Type B pancreatic cell (in vitro differentiated cells): ENCODE results near the gene ACTN4. TPM values are rescaled to one million over a fixed set of nuclear protein-coding genes. Genes with fewer than 3 reads are reported as not detected.
"Not testable (repeated sequence)": the region's sequence is repeated elsewhere in the genome, so short reads cannot be mapped to it uniquely, and the experiment has no call there.

Source experiments
- DNase-seq: peaks from one replicate; pipeline ENCODE4 v3.0.0; 2021; ENCODE audit warnings: mixed read lengths; ENCODE audit not compliant: unreplicated experiment; ENCODE audit errors: extremely low spot score
- H3K27ac Mint-ChIP-seq: 2 replicates; pipeline ENCODE4 v1.8.0; 2021; ENCODE audit warnings: mild to moderate bottlenecking, mixed read lengths
- H3K27me3 Mint-ChIP-seq: 2 replicates; pipeline ENCODE4 v1.8.0; 2021; ENCODE audit warnings: mixed read lengths
- H3K36me3 Mint-ChIP-seq: 2 replicates; pipeline ENCODE4 v1.8.0; 2021; ENCODE audit warnings: mixed read lengths
- H3K4me1 Mint-ChIP-seq: one replicate; pipeline ENCODE4 v1.8.0; 2021; ENCODE audit warnings: mixed read lengths; ENCODE audit not compliant: unreplicated experiment
- H3K4me3 Mint-ChIP-seq: 2 replicates; pipeline ENCODE4 v1.8.0; 2021; ENCODE audit warnings: mild to moderate bottlenecking, mixed read lengths
- H3K9me3 Mint-ChIP-seq: 2 replicates; pipeline ENCODE4 v1.8.0; 2021; ENCODE audit warnings: mixed read lengths
- total RNA-seq: library from RNA; stranded (reverse); gene quantifications from 2 replicates; pipeline ENCODE4 v1.2.1, GENCODE V29; 2021; ENCODE audit warnings: low replicate concordance
- TF ChIP-seq, protein P1 (sequence below): fragments of 200-600 bp; sonication (generic); conservative IDR thresholded peaks from 2 replicates; pipeline ENCODE4 v1.5.0; 2021; ENCODE audit warnings: antibody characterized with exemption, mild to moderate bottlenecking

Gene ACTN4
- total RNA-seq, 1 donor from 2014 or later, result 475 TPM

GRCh38 chr19:38744874-38745273 lies 97.4 kb downstream of the ACTN4 start:
- Mint-ChIP-seq H3K27me3 (no peaks in the 10 kb centered on the region), H3K9me3 (no peaks in the 10 kb centered on the region), H3K36me3 (no peaks in the 10 kb centered on the region), H3K4me1 (no peaks in the 10 kb centered on the region), H3K27ac (no peak overlapping the region), H3K4me3 (no peak overlapping the region)
- TF ChIP-seq, protein P1, sequence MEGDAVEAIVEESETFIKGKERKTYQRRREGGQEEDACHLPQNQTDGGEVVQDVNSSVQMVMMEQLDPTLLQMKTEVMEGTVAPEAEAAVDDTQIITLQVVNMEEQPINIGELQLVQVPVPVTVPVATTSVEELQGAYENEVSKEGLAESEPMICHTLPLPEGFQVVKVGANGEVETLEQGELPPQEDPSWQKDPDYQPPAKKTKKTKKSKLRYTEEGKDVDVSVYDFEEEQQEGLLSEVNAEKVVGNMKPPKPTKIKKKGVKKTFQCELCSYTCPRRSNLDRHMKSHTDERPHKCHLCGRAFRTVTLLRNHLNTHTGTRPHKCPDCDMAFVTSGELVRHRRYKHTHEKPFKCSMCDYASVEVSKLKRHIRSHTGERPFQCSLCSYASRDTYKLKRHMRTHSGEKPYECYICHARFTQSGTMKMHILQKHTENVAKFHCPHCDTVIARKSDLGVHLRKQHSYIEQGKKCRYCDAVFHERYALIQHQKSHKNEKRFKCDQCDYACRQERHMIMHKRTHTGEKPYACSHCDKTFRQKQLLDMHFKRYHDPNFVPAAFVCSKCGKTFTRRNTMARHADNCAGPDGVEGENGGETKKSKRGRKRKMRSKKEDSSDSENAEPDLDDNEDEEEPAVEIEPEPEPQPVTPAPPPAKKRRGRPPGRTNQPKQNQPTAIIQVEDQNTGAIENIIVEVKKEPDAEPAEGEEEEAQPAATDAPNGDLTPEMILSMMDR, result no peak
- no peak for DNase-seq

DNA sequence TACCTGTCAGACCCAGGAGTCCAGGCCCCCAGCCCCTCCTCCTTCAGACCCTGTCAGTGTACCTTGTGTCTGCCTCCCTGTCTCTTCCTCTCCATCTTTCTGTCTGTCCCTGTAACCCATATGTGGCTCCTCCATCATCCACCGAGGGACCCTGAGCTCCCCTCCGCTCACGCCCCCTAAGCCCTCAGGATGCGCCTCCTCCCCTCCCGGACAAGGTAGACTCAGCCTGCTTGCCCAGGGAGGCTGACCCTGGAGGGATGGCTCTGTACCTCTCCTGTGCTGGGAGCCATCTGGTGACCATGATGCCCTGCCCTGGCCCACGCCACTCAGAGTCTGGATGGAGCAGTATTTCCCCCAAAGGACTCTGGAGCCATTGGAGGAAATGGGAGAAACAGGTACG lies 97.9 kb downstream of the ACTN4 start:
- TF ChIP-seq, protein P1, result no peak
- no peak overlapping the region for H3K27ac Mint-ChIP-seq
- no peaks in the 10 kb centered on the region for H3K36me3 Mint-ChIP-seq
- DNase-seq, result no peak
- H3K4me1 Mint-ChIP-seq, result no peaks in the 10 kb centered on the region
- peaks cover 3% of the 10 kb centered on the region for H3K27me3 Mint-ChIP-seq
- no peak overlapping the region for H3K4me3 Mint-ChIP-seq
- no peaks in the 10 kb centered on the region for H3K9me3 Mint-ChIP-seq

DNA sequence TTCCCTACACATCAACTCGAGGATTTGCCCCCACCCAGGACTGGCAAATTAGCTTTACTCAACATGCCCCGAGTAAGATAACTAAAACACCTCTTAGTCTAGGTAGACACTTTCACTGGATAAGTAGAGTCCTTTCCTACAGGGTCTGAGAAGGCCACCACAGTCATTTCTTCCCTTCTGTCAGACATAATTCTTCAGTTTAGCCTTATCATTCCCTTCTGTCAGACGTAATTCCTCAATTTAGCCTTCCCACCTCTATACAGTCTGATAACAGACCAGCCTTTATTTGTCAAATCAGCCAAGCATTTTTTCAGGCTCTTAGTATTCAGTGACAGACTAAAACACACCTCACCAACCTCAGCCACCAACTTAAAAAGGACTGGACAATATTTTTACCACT lies 106.3 kb downstream of the ACTN4 start:
- not testable (repeated sequence) for H3K36me3 Mint-ChIP-seq, H3K9me3 Mint-ChIP-seq, H3K4me1 Mint-ChIP-seq

GRCh38 chr19:38754196-38754595 lies 106.7 kb downstream of the ACTN4 start:
- not testable (repeated sequence) for H3K27ac Mint-ChIP-seq, DNase-seq
- peaks cover 12% of the 10 kb centered on the region for H3K27me3 Mint-ChIP-seq

More for the DNA sequence above, 106.3 kb downstream of the ACTN4 start:
- H3K4me3 Mint-ChIP-seq, H3K27ac Mint-ChIP-seq, DNase-seq: not testable (repeated sequence)
- H3K27me3 Mint-ChIP-seq, result peaks cover 12% of the 10 kb centered on the region

GRCh38 chr19:38759590-38760003 lies 112.1 kb downstream of the ACTN4 start:
- H3K4me3 Mint-ChIP-seq, result no peak overlapping the region
- TF ChIP-seq, protein P1, result no peak
- H3K36me3 Mint-ChIP-seq, result no peaks in the 10 kb centered on the region
- DNase-seq, result no peak
- no peaks in the 10 kb centered on the region for H3K4me1 Mint-ChIP-seq
- no peaks in the 10 kb centered on the region for H3K9me3 Mint-ChIP-seq
- no peaks in the 10 kb centered on the region for H3K27me3 Mint-ChIP-seq
- H3K27ac Mint-ChIP-seq, result no peak overlapping the region

More at GRCh38 chr19:38754196-38754595, 106.7 kb downstream of the ACTN4 start:
- H3K4me3 Mint-ChIP-seq, H3K9me3 Mint-ChIP-seq, H3K36me3 Mint-ChIP-seq, H3K4me1 Mint-ChIP-seq: not testable (repeated sequence)

DNA sequence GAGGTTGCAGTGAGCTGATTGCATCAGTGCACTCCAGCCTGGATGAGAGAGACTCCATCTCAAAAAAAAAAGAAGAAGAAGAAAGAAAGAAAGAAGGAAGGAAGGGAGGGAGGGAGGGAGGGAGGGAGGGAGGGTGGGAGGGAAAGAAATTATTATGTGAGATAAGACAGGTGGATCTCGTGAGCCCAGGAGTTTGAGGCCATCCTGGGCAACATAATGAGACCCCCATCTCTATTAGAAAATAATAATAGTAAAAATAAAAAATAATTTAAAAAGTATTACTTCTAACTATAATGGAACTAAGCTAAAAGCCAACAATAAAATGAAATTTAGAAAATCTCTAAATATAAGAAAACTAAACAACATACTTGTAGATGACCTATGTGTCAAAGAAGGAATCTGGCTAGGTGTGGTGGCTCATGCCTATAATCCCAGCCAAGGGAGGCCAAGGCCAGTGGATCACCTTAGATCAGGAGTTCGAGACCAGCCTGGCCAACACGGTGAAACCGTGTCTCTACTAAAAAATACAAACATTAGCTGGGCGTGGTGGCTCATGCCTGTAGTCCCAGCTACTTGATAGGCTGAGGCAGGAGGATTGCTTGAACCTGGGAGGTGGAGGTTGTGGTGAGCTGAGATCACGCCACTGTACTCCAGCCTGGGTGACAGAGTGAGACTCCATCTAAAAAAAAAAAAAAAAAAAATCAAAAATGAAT lies 113.5 kb downstream of the ACTN4 start:
- not testable (repeated sequence) for H3K4me3 Mint-ChIP-seq, H3K9me3 Mint-ChIP-seq, H3K27me3 Mint-ChIP-seq, H3K27ac Mint-ChIP-seq, H3K4me1 Mint-ChIP-seq, DNase-seq, H3K36me3 Mint-ChIP-seq

DNA sequence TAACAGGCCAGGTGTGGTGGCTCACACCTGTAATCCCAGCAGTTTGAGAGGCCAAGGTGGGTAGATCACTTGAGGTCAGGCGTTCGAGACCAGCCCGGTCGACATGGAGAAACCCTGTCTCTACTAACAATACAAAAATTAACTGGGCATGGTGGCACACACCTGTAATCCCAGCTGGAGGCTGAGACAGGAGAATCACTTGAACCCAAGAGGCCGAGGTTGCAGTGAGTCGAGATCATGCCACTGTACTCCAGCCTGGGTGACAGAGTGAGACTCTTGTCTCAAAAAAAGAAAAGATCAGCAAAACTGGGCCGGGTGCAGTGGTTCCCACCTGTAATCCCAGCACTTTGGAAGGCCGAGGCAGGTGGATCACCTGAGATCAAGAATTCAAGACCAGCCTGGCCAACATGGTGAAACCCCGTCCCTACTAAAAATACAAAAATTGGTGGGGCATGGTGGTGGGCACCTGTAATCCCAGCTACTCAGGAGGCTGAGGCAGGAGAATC lies 114.5 kb downstream of the ACTN4 start:
- not testable (repeated sequence) for H3K36me3 Mint-ChIP-seq, H3K9me3 Mint-ChIP-seq, H3K4me1 Mint-ChIP-seq, H3K4me3 Mint-ChIP-seq, DNase-seq, H3K27me3 Mint-ChIP-seq, H3K27ac Mint-ChIP-seq
